ENCODE results near the gene LMAN1.

- TF ChIP-seq CTCF (IDR thresholded peaks at IDR 0.05 in 2 of 3, conservative IDR thresholded peaks at IDR 0.05 in 1 of 3; ENCODE audit: borderline replicate concordance in 1 of 3, insufficient read depth in 1 of 3, low read depth in 2 of 3, low read length in 2 of 3): no peak
- no peak for TF ChIP-seq CEBPB (IDR thresholded peaks at IDR 0.05; ENCODE audit: low read depth)
- TF ChIP-seq ZNF274 (IDR thresholded peaks at IDR 0.05; ENCODE audit: low read depth, low read length): no peak
- no peak for TF ChIP-seq REST (IDR thresholded peaks at IDR 0.05; ENCODE audit: low read depth)
- no peak for TF ChIP-seq SRF (IDR thresholded peaks at IDR 0.05; ENCODE audit: low read depth)
- no peak for TF ChIP-seq ELF1 (IDR thresholded peaks at IDR 0.05; ENCODE audit: borderline replicate concordance, low read depth)
- TF ChIP-seq EZH2 (IDR thresholded peaks at IDR 0.05): no peak
- TF ChIP-seq MAX (IDR thresholded peaks at IDR 0.05): no peak
These were observed 22.9 kb upstream of the LMAN1 start for GRCh38 chr18:59381949-59382348.

All from HCT116 (cell line).